ENCODE measurements around the gene SELENOF. TPM values are rescaled to one million over a fixed set of nuclear protein-coding genes. Genes with fewer than 3 reads are reported as not detected.
"Not testable (repeated sequence)": the region's sequence is repeated elsewhere in the genome, so short reads cannot be mapped to it uniquely, and the experiment has no call there.

The SELENOF gene
- total and polyA plus RNA-seq, 5 experiments from 2014 or later, result 157 to 369 (median 289) TPM

DNA sequence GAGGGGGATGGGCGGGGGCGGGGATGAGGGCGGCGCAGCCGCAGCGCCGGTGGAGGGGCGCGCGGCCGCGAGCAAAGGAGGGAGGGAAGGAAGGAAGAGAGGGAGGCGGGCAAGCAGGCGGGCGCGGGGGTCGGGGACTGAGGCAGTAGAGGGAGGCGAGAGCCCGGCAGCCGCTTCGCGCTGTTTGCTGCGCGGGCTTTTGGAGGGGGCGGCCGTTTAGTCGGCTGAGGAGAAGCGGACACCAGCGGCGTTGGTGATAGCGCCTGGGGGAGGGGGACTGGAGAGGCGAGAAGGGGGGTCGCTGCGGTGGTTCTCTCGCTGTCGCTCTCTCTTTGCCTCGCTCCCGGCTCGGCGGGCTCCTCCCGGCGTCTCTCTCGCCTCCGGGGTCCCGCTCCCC lies 673 bp upstream of the SELENOF start, which contains the start of gene HS2ST1:
HS2ST1 (plus strand) TSS at position 35 of the 397 bp plus-strand sequence.
- H3K36me3 Mint-ChIP-seq, result peaks cover 0 to 21% (median 4%) of the 10 kb centered on the region in 3 donors
- no peak within 1 kb of the TSS for H3K4me3 Mint-ChIP-seq
- H3K4me1 Mint-ChIP-seq, result peaks cover 21 to 51% (median 38%) of the 10 kb centered on the region in 4 donors
- no peaks in the 10 kb centered on the region for H3K27me3 Mint-ChIP-seq
- POLR2A ChIA-PET, result interaction anchor here (0.6 to 4.0 kb wide), 14 partner anchors 12 to 1976 kb away, joined by 3 to 55 read pairs (median 6); partner anchors contain the start of genes BCL10, GTF2B, LMO4 and ODF2L
- no peaks in the 10 kb centered on the region for H3K9me3 Mint-ChIP-seq
- peak; percentile 62 to 74 for ATAC-seq
- DNase-seq, result no peak
- H3K27ac Mint-ChIP-seq, result no peak within 1 kb of the TSS

DNA sequence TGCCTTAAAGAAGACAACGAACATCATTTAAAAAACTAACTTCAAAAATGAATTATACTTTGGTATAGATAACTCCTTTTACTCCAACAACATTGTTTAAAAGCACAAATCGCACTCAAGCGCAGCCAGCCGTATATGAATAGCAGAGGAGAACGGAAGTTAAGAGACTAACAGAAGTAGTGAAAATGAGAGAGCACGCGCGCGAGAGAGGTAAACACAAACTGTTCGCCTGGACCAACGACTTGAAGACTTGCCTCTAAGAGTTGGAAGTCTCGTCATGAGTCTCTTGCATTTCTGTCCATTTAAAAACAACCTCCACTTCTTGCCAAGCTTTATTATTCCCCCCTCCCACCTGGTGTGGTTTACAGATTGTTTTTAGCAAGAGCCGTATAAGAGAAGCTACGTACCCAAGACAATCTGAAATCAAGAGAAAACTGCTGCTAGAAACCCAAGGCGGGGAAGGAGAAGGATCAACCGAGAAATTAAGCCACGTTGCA lies 479 bp downstream of the SELENOF start:
- Mint-ChIP-seq H3K27me3 (no peaks in the 10 kb centered on the region), H3K4me1 (peaks cover 28 to 62% (median 50%) of the 10 kb centered on the region in 4 donors), H3K27ac (no peak overlapping the region), H3K9me3 (no peaks in the 10 kb centered on the region), H3K4me3 (no peak overlapping the region), H3K36me3 (peaks cover 0 to 32% (median 4%) of the 10 kb centered on the region in 3 donors)
- ATAC-seq (no peak), DNase-seq (peak in 8 of 10 donors; percentile 7 to 66 (median 34))
- POLR2A ChIA-PET, result interaction anchor here (0.7 to 4.0 kb wide), 9 partner anchors 11 to 1977 kb away, joined by 3 to 55 read pairs (median 8); partner anchors contain the start of genes GTF2B, LMO4, ODF2L and PKN2

DNA sequence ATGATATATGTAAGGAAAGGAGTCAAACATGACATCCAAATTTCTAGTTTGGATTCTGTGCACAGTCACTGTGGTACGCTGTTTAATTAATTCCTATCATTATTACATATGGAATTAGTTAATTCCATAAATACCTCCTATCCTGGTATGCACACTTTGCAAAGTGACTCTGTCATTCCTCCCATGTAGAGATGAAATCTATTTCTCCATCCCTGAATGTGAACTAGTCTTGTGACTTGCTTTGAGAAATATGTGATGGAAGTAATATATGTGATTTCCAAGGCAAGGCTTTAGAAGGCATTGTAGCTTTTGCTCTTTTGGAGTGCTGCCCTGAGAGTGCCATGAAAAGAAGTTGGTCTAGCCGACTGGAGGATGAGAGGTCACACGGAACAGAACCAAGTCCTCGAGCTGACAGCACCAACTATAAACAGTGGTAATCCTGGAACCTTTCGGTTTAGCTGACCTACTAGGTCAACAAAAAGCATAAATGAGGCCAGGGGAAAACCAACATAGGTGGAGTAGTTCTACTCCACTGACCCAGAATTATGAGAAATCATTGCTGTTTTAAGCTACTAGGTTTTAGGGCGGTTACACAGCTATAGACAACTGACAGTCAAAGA lies 1.5 kb downstream of the SELENOF start:
- peaks cover 33 to 64% (median 55%) of the 10 kb centered on the region in 4 donors for H3K4me1 Mint-ChIP-seq

DNA sequence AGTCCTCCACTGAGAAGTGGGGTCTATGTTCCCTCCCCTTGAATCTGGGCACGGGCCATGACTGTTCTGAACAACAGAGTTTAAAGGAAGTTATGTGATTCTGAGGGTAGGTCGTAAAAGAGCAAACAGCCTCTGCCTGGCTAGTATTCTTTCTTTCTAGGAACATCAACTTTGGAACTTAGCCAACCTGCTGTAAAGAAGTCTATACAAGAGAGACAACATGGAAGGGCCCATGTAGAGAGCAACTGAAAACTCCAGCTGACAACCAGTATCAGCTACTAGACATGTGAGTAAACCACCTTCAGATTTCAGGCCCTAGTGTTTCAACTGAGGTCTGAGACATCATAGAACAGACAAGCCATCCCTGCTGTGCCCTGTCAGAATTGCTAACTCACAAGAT lies 7.5 kb downstream of the SELENOF start:
- H3K9me3 Mint-ChIP-seq, result no peaks in the 10 kb centered on the region
- DNase-seq (no peak), ATAC-seq (no peak)
- no peak overlapping the region for H3K4me3 Mint-ChIP-seq
- peaks cover 0 to 46% (median 10%) of the 10 kb centered on the region in 3 donors for H3K36me3 Mint-ChIP-seq
- peaks cover 31 to 53% (median 45%) of the 10 kb centered on the region in 4 donors for H3K4me1 Mint-ChIP-seq
- no peak overlapping the region for H3K27ac Mint-ChIP-seq
- no peaks in the 10 kb centered on the region for H3K27me3 Mint-ChIP-seq
- POLR2A ChIA-PET, result no interaction called here

More for the DNA sequence above, 1.5 kb downstream of the SELENOF start:
- peak overlapping the region in 7 of 10 donors; percentile 21 to 81 (median 63) for H3K27ac Mint-ChIP-seq
- ATAC-seq (no peak), DNase-seq (no peak)
- no peaks in the 10 kb centered on the region for H3K27me3 Mint-ChIP-seq
- peaks cover 0 to 34% (median 7%) of the 10 kb centered on the region in 3 donors for H3K36me3 Mint-ChIP-seq
- POLR2A ChIA-PET, result interaction anchor here (2.2 to 4.0 kb wide), 3 partner anchors 10 to 1772 kb away, joined by 9 to 55 read pairs (median 23); partner anchors contain the start of genes PKN2 and SH3GLB1
- H3K4me3 Mint-ChIP-seq, result peak overlapping the region in 1 of 10 donors; percentile 37
- H3K9me3 Mint-ChIP-seq, result no peaks in the 10 kb centered on the region

DNA sequence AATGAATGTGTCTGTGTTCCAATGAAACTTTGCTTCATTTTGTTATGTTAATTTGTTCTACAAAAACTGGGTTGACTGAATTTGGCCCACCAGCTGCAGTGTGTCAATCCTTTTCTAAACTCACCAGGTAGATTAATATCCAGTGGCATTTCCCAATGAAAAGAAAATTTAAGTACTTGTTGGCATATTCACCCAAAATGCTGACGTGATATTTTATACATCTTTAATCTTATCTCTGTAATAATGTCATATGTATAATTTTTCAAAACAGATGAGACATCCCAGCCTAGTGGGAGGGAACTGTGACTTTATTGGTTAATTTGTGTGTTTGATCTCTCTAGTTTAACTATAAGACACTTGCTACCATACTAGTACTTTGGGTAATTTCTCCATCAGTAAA lies 8.1 kb downstream of the SELENOF start:
- no peak overlapping the region for H3K4me3 Mint-ChIP-seq
- peaks cover 26 to 50% (median 40%) of the 10 kb centered on the region in 4 donors for H3K4me1 Mint-ChIP-seq
- no peak for ATAC-seq
- no peaks in the 10 kb centered on the region for H3K9me3 Mint-ChIP-seq
- H3K27ac Mint-ChIP-seq, result no peak overlapping the region
- POLR2A ChIA-PET, result no interaction called here
- no peaks in the 10 kb centered on the region for H3K27me3 Mint-ChIP-seq
- peaks cover 0 to 46% (median 15%) of the 10 kb centered on the region in 3 donors for H3K36me3 Mint-ChIP-seq
- DNase-seq, result no peak

DNA sequence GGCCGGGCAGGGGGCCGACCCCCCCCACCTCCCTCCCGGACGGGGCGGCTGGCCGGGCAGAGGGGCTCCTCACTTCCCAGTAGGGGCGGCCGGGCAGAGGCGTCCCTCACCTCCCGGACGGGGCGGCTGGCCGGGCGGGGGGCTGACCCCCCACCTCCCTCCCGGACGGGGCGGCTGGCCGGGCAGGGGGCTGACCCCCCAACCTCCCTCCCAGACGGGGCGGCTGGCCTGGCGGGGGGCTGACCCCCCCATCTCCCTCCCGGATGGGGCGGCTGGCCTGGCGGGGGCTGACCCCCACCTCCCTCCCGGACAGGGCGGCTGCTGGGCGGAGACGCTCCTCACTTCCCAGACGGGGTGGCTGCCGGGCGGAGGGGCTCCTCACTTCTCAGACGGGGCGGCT lies 14.5 kb downstream of the SELENOF start:
- H3K27ac Mint-ChIP-seq, H3K27me3 Mint-ChIP-seq, ATAC-seq, POLR2A ChIA-PET, DNase-seq, H3K4me3 Mint-ChIP-seq, H3K9me3 Mint-ChIP-seq: not testable (repeated sequence)
- H3K36me3 Mint-ChIP-seq, result peaks cover 0 to 64% (median 19%) of the 10 kb centered on the region in 3 donors
- H3K4me1 Mint-ChIP-seq, result peaks cover 11 to 31% (median 29%) of the 10 kb centered on the region in 4 donors

DNA sequence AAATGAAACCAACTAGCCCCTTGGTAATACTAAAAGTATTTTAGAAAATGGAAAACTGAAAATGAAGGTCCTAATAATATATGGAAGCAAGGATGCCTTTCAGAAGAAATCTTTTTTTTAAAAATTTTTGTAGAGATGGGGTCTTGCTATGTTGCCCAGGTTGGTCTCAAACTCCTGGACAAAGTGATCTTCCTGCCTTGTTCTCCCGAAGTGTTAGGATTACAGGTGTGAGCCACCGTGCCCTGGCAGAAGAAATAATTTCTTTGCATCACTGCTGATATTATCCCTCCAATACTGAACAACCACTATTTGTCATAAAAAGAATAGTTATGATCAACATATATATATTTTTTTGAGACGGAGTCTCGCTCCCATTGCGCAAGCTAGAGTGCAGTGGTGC lies 25.6 kb downstream of the SELENOF start:
- H3K27ac Mint-ChIP-seq, result peak overlapping the region in 2 of 10 donors; percentile 32 to 39
- no peak for DNase-seq
- ATAC-seq, result no peak
- H3K27me3 Mint-ChIP-seq, result no peaks in the 10 kb centered on the region
- peaks cover 0 to 34% (median 2%) of the 10 kb centered on the region in 3 donors for H3K36me3 Mint-ChIP-seq
- peaks cover 6 to 38% (median 30%) of the 10 kb centered on the region in 4 donors for H3K4me1 Mint-ChIP-seq
- POLR2A ChIA-PET, result no interaction called here
- H3K9me3 Mint-ChIP-seq, result no peaks in the 10 kb centered on the region
- H3K4me3 Mint-ChIP-seq, result no peak overlapping the region

DNA sequence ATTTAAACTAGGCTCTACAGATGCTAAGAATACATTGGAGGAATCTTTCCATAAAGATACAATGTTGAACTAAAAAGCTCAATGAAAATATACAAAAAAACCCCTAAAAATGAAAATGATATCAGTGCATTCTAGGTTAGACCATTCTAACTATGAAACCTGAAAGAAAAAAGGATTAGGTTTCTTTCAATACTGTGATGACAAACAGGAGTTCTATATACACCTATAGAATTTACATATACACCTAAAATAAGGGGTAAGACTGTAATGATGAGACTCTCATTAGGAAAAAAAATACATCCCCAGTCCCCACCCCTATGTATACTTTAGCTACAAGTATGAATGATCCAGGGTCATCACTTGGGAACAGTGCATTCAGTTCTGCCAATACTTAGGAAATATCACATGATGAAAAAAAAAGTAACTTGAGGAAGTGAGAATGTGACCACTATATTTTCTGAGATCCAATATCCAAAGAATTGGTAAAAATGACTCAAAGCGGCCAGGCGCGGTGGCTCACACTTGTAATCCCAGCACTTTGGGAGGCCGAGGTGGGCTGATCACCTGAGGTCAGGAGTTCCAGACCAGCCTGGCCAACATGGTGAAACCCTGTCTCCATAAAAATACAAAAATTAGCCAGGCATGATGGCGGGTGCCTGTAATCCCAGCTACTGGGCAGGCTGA lies 26.3 kb downstream of the SELENOF start:
- peaks cover 0 to 34% (median 2%) of the 10 kb centered on the region in 3 donors for H3K36me3 Mint-ChIP-seq
- H3K27me3 Mint-ChIP-seq, result no peaks in the 10 kb centered on the region
- H3K9me3 Mint-ChIP-seq, result no peaks in the 10 kb centered on the region
- no peak for ATAC-seq
- H3K4me1 Mint-ChIP-seq, result peaks cover 8 to 41% (median 30%) of the 10 kb centered on the region in 4 donors
- POLR2A ChIA-PET, result no interaction called here
- peak overlapping the region in 4 of 10 donors; percentile 29 to 72 (median 53) for H3K27ac Mint-ChIP-seq
- H3K4me3 Mint-ChIP-seq, result no peak overlapping the region
- no peak for DNase-seq

DNA sequence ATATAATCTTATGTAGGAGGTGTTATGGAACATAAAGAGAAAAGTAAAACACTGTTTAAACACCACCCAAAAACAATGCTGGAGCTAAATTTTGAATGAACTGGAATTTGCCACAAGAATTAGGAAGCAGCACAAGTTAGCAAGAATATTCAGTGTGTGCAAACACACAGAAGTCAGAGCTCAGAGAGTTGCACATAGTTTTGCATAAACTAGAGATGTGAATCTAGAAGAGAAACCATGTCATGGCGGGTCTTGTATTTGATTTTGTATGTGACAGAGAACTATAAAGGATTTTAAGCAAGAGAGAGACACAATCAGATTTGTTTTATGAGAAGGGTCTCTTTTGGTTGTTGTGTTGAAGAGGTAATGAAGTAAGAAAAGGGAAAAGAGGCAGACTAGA lies 38.2 kb downstream of the SELENOF start:
- POLR2A ChIA-PET, result no interaction called here
- H3K36me3 Mint-ChIP-seq, result peaks cover 0 to 66% (median 11%) of the 10 kb centered on the region in 3 donors
- no peak for ATAC-seq

DNA sequence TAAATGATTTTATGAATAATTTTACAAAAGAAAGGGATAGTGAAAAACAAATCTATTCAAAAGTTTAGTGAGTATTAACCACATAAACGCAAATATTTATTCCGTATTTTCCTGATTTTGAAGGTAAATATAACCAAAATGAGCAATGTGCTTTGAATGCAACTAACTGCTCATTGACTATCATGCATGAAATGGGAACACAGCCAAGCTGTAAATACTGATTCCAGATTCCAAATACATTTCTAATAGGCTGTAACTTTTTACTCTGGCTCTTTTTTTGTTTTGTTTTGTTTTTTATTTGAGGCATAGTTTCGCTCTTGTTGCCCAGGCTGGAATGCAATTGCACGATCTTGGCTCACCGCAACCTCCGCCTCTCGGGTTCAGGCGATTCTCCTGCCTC lies 41.8 kb downstream of the SELENOF start:
- Mint-ChIP-seq H3K27me3 (no peaks in the 10 kb centered on the region), H3K36me3 (peaks cover 0 to 52% (median 13%) of the 10 kb centered on the region in 3 donors), H3K4me1 (peaks cover 8 to 24% (median 14%) of the 10 kb centered on the region in 4 donors), H3K4me3 (no peak overlapping the region), H3K27ac (no peak overlapping the region), H3K9me3 (no peaks in the 10 kb centered on the region)
- ATAC-seq (no peak), DNase-seq (no peak)
- POLR2A ChIA-PET, result no interaction called here

More for the DNA sequence above, 38.2 kb downstream of the SELENOF start:
- Mint-ChIP-seq H3K4me3 (no peak overlapping the region), H3K27ac (peak overlapping the region in 4 of 10 donors; percentile 0 to 44 (median 15)), H3K4me1 (peaks cover 0 to 12% (median 7%) of the 10 kb centered on the region in 4 donors), H3K9me3 (no peaks in the 10 kb centered on the region), H3K27me3 (no peaks in the 10 kb centered on the region)
- no peak for DNase-seq

DNA sequence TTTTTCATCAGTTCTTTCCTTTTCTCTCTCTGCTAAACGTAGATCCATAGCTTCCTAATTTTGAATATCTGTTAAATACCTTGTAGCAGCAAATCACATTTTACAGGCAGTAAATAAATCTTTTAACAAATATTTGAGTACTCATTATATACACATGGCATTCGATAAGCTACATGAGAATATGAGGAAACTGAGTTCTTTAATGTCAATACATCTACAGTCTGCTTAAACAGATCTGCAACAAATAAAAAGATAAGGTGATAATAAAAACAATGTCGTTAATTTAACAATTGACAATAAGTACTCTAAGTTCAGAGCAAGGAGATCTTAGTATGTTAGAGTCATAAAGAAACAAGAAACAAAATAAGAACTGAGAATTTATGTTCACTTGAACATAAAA lies 42.9 kb downstream of the SELENOF start:
- Mint-ChIP-seq H3K27me3 (no peaks in the 10 kb centered on the region), H3K4me3 (no peak overlapping the region), H3K9me3 (no peaks in the 10 kb centered on the region), H3K4me1 (peaks cover 8 to 24% (median 16%) of the 10 kb centered on the region in 4 donors), H3K27ac (no peak overlapping the region), H3K36me3 (peaks cover 0 to 50% (median 16%) of the 10 kb centered on the region in 3 donors)
- no peak for ATAC-seq
- POLR2A ChIA-PET, result no interaction called here
- DNase-seq, result no peak

DNA sequence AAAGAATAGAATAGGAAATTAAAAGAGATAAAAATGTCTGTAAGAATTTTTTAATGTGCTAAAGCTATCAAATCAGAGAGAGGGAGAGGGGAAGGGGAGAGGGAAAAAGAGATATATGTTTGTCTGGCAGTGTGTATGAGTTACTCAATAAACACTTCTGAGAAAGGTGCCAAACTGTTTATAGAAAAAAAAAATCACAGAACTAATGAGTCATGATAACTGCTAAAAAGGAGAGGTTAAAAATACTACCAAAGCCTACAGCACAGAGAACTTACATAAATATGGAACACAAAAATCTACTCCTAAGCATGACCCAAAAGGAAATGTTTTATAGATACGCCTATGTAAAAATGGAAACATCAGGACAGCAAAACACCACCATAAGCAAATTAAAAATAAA lies 45.4 kb downstream of the SELENOF start:
- DNase-seq (no peak), ATAC-seq (no peak)
- Mint-ChIP-seq H3K4me3 (no peak overlapping the region), H3K27ac (peak overlapping the region in 6 of 10 donors; percentile 0 to 68 (median 42)), H3K4me1 (peaks cover 5 to 33% (median 13%) of the 10 kb centered on the region in 4 donors), H3K9me3 (no peaks in the 10 kb centered on the region), H3K27me3 (no peaks in the 10 kb centered on the region), H3K36me3 (peaks cover 0 to 47% (median 9%) of the 10 kb centered on the region in 3 donors)
- POLR2A ChIA-PET, result no interaction called here
